Measurements from ENCODE around the gene ULBP1.
A peak's percentile ranks its signal among the peaks of the same experiment; 100 is the strongest.
"Not testable (repeated sequence)": the region's sequence is repeated elsewhere in the genome, so short reads cannot be mapped to it uniquely, and the experiment has no call there.

The ULBP1 gene

DNA sequence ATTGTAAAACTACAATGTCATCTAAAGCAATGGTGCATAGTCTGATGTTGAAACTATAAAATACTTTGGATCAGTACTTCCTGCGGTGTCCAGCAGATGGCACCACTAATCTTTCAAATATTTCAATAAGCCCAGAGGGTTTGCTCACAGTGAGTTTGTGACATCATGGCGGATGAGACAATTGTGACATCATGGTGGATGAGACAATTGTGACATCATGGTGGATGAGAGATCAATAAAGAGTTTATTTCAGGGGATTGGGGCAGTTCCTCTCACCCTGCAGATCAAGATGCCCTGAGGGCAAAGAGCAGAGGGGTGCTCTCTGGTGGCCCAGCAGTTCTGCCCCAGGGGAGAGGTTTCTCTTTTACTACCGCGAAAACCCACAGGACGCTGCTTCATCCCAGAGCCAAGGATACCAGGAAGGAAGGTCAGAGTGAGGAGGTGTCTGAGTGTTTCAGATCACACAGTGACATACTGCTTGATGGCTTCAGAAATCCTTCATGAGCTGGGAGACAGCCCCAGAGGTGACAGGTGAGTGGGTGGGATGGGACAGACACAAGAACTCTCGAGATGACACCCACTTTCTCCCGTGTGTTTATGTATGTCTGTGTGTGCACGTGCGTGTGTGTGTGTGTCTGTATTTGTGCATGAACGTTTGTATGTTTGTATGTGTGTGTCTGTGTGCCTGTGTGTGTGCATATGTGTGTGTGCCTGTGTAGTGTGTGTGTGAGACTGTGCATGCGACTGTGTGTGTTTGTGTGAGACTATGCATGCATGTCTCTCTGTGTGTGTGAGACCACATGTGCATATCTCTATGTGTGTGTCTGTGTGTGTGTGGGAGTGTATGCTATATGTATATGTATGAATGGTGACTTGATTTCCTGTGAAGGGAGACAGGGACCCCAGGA, 29.2 kb upstream of the ULBP1 start:
- DNase-seq, result peak; percentile 67 to 78

DNA sequence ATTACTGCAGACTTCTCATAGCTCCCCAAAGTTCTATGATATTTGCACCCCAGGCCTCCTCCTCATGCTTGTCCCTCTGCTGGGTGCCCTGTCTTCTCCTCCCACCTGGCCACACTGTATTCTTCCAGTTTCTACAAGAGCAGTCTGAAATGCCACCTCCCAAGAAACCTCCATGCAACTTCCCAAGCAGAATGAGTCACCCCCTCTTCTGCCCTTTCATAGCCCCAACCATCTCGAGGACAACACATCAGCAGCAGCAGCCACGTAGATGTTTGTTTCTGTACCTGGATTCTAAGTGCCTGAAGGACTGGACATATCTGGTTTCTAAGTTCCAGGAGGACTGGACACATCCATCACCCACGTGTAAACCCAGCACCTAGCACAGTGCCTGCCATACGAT, 28.5 kb upstream of the ULBP1 start:
- DNase-seq, result no peak

DNA sequence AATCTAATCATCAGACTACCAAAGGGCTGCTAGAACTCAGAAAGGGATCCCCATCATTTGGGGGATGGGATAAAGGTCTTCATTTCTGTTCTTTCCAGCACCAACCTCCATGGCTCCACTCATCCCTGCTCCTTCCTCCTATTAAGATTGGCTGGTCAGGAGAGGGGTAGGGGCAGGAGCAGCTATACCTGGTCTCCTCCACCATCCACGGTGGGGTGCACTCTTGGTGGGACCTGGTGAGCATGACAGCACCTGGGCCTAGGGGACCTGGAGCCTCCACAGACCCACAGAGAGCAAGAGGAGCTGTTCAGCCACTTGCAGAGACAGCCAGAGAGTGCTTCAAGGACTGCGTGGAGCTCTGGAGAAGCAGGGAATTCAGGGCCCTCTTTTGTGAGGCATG, 28.1 kb upstream of the ULBP1 start:
- DNase-seq, result no peak

DNA sequence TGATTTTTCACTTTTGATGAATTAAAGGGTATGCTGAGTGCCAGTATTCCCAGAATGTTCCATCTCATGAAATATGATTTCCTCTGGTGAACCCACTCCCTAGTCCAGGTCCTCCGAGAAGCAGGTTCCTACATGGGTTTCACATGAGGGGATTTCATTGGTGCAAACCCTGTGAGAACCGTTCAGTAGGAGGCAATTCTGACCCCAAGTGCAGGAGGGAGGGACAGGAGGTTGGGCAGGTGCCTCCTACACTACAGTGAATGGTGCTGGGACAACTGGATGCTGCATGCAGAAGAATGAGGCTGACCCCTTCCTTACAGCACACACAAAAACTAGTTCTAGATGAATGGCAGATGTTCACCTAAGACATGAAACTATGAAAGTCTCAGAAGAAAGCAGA, 27.0 kb upstream of the ULBP1 start:
- no peak for DNase-seq

DNA sequence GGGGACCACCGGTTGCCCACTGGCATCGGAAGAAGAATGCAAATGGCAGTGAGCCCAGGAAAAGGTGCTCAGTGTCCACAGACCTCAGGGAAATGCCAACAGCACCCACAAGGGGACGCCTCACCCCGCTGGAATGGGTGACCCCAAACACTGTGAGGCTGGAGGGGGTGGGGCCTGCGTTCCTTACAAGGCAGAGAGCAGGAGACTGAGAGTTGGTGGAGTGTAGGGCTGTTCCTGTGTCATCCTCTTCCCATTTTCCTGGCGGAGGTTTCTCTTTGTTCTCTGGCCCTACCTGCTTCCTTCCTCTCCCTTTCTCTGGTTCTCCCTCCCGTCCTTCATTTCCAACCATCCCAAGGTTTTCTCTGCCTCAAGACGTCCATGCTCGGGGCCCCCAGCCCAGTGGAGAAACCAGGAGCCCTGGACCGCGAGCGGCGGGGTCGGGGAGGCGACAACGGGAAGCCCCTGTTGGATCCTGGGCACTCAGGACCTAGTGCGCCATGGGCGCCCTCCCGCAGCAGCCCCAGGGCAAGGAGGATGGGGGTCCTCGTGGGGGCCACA, 25.7 kb upstream of the ULBP1 start:
- not testable (repeated sequence) for DNase-seq

DNA sequence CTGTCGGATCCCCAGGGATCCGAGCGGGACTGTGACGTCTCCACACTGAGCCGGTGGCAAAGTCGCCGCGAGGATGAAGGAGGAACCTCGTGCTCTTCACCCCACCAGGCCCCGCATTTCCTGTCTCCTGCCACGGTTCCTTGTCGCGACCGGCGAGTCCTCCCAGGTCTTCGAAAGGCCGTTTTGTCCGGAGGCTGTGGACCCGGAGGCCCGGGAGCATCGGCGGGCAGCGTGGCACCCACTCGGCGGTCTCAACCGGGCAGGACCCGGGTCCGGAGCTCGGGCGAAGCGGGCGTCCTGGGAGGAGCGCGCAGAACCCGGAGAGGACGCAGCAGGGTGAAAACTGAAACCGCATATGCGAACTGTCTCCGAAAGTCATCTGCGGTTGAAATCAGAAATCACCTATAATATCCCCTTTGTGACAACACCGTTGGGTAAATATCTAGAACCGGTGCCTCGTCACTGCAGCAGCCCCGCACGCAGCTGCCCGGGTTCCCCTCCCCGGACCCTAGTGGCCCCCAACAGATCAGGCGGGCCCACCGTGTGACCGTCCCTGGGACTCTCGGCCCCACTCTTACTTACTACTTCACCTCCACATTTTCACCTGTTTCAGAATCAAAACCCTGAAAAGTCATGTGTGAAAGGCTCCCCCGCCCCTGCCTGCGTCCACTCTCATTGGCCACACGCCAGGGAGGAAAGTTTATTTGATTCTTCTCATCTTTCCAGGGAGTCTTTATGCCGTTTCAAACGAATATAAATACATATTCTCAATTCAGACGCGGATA, 25.0 kb upstream of the ULBP1 start:
- DNase-seq, result no peak

DNA sequence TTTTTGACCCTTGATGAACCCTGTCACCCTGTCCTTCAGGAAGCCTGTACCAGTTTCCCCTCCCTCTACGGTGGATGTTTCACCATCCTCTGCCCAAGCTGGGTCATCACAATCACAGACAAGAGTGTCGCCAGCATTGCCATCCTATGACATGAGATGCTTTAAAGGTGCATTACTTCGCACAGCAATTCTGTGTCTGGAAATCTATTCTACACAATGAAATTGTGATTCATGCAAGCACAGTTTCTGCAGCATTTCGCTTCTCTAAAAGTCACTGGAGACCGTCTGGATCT, 24.4 kb upstream of the ULBP1 start:
- no peak for DNase-seq

DNA sequence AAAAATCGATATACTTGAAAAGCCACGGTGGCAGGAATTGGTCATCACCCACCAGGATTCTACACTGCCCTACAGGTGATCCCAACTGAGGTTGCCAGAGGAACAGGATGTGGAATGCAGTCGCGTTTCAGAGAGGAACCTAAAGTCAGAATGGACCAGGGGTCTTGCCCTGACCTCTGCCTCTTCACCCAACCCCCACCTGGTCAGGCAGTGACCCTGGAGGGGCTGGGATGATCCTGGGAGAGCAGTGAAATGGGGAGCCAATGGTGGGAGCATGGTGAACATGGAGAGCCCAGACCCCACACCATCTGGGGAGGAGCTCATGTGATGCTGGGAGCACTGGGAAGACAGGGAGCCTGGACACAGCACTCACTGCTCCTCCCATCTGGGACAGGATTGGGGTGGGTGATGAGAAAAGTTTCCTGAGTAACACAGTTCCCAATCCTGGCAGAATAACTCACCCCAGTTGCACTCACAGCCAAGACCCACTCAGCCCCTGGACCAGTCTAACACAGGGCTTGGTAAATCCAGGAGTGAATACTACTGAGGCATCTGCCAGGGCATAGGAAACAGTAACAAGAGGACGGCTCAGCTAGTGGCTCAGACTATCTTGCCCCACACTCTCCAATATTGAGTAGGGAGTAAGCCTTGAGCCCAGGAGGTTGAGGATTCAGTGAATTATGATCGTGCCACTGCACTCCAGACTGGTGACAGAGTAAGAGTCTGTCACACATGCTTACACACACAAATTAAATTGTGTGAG, 23.7 kb upstream of the ULBP1 start:
- DNase-seq, result no peak

DNA sequence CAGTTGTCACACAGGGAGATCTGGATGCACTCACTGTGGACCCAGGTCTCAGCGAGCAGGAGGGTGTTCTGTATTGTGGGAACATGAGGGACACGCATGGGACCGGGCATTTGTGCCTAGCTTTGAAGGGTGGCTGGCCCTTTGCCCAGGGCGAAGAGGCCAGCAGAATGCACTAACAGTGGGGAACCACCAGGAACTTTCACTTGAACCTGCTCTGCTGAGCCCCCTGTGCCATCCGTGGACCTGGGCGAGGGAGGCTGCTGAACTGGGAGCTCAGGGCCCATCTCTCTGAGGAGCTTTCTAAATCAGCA, 23.1 kb upstream of the ULBP1 start:
- DNase-seq, result no peak

DNA sequence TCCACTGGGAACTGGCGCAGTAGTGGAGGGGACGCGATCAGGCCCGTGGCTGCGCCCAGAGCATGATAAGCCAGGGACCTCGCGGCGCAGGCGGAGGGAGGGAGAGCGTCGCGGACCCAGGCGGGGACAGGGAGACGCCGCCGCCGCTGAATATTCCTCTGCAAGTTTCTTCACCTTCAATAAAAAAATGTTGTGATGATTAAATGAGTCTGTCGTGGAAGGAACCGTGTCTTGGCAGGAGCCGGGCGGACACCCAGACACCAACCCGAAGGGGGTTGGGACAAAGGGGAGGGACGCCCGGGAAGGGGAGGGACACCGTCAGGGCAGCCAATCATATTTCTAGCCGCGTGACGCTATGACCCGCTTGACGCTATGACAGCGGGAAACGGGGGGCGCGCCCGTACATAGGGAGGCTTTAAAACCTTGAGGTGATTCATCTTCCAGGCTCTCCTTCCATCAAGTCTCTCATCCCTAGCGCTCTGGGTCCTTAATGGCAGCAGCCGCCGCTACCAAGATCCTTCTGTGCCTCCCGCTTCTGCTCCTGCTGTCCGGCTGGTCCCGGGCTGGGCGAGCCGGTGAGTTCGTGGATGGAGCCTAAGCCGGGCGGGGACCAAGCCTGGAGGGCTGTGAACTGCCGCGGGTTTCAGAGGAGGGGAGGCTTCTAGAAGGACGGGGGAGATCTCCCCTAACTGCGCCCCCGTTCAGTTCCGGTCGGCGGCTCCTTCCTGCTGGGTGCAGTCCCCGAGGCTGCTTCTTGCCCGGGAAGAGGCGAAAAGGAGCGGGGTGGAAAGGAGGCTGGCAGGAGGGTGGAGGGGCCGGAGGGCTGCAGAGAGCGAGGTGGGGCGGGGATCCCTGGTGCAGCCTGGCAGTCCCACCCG, 21.9 kb upstream of the ULBP1 start, which contains the start of gene ULBP2:
Gene ULBP2, plus strand, starts transcription at position 432 of the 878 bp plus-strand sequence. Its CDS starts 59 bp downstream, at position 491.
- DNase-seq, result no peak

DNA sequence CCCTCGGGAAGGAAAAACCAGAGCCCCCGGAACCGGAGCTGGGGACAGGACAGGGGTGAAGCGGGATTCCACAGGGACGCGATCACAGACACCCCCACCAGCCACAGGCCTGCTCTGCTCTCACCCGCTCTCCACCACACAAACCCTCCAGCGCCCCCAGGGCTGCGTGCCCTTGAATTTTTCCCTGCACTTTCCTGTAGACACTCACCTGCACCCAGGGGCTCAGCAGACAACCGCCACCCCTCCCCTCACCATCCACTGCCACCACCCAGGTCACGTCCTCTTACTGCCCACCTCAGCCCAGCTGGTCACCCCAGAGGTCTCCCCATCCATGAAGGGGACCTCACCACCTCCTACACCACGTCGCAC, 21.3 kb upstream of the ULBP1 start:
- no peak for DNase-seq

DNA sequence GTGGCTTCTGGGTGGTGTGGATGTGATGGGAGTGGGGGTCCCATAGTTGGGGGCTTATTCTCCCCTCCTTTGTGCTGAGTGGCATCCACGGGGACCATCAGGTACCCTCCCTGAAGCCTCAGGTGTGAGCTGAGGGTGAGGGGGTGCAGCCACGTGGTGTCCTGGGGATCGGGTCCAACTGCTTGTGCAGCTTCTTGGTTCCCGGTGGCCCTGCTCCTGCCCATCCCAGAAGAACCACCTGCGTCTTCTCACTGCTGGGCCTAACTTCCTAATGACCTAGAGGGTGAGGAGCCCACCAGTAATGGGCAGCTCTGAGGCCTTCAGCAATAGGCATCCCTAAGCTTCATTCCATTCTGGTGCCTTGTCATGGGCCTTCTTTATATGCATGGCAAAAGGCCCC, 20.4 kb upstream of the ULBP1 start:
- DNase-seq, result not testable (repeated sequence)

DNA sequence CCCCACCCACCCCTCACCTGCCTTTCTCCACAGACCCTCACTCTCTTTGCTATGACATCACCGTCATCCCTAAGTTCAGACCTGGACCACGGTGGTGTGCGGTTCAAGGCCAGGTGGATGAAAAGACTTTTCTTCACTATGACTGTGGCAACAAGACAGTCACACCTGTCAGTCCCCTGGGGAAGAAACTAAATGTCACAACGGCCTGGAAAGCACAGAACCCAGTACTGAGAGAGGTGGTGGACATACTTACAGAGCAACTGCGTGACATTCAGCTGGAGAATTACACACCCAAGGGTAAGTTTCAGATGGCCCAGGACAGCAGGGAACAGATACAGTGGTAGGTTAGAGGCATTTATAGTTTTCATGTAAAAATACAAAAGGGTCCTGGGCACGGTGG, 18.5 kb upstream of the ULBP1 start:
- not testable (repeated sequence) for DNase-seq

DNA sequence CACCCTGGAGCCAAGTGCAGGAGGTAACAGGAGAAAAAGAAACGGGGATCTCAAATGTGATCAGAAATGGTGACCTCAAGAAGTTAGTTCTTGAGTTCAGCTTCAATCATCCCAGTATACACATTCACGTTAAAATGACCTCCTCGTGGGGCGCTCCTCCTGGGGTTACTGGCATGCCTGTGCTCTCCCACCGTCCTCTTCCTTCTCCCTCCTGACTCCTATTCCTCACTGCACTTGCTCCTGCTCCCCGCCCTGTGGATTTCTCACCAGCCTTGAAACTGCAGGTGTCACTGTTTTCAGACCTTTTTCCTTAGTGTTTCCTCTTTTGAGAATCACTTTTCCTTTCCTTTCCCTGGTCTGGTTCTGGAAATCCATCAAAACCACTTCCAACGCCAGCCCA, 17.1 kb upstream of the ULBP1 start:
- not testable (repeated sequence) for DNase-seq

DNA sequence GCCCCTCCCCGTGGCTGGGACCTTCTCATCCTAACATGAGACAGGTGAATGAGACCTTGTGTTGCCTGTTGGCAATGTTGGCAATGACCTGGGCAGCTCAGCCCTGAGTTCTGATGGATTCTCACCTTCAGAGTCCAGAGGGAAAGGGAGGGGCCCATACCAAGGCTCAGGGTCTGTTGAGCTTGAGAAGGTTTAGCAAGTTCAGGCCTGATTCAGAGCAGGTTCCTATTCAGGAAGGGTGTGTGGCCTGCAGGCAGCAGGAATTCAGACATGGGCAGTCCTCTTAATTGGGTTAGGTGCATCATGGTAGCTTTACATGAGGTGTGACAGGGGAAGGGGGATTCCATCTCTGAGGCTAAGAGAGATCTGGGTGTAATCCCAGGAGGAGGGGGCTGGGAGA, 16.2 kb upstream of the ULBP1 start:
- not testable (repeated sequence) for DNase-seq

DNA sequence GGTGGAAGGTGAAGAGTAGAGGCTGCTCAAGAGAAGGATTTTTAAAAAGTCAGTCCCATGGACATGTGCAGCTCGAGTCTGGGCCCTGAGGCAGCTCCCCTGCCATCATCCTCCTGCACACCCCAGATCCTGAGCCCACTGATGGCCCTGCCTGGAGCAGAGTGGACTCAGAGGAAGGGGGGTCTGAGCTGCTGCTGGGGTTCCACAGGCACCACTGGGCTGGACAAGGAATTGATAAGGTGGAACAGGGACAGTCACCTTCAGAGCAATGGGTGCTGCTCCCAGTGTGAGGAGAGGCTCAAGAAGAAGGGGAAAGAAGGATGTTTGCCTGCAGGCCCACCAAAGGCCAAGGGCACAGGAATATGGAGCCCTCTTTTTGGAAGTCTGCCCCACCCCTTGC, 15.7 kb upstream of the ULBP1 start:
- DNase-seq, result no peak

DNA sequence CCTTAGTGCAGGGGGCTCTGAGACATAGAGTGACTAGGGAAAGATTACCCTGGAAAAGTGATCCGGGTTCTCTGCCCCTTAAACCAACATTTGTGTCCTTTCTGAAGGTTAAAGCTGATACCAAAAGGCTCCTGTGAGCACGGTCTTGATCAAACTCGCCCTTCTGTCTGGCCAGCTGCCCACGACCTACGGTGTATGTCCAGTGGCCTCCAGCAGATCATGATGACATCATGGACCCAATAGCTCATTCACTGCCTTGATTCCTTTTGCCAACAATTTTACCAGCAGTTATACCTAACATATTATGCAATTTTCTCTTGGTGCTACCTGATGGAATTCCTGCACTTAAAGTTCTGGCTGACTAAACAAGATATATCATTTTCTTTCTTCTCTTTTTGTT, 15.1 kb upstream of the ULBP1 start:
- DNase-seq, result no peak

DNA sequence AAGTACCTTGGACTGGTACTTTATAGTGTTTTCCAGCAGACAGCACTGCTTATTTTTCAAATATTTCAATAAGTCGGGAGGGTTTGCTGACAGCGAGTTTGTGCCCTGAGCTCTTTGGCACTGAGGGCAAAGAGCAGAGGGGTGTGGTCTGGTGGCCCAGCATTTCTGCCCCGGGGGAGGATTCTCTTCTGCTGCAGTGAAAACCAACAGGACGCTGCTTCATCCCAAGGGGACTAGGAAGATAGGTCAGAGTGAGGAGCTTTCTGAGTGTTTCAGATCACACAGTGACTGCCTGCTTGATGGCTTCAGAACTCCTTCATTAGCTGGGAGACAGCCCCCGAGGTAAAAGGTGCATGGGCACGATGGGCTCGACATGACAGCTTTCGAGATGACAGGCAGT, 13.3 kb upstream of the ULBP1 start:
- DNase-seq, result no peak

DNA sequence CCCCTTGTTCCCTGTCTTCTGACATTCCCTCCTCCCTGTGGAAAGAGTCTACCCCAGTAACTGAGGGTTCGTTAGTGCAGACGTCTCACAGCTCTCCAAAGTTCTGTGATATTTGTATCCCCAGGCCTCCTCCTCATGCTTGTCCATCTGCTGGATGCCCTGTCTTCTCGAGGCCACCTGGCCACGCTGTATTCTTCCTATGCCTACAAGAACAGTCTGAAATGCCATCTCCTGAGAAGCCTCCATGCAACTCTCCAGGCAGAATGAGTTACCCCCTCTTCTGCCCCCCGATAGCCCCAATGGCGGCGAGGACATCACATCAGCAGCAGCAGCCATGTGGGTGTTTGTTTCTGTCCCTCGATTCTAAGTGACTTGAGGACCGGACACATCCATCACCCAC, 12.6 kb upstream of the ULBP1 start:
- no peak for DNase-seq

DNA sequence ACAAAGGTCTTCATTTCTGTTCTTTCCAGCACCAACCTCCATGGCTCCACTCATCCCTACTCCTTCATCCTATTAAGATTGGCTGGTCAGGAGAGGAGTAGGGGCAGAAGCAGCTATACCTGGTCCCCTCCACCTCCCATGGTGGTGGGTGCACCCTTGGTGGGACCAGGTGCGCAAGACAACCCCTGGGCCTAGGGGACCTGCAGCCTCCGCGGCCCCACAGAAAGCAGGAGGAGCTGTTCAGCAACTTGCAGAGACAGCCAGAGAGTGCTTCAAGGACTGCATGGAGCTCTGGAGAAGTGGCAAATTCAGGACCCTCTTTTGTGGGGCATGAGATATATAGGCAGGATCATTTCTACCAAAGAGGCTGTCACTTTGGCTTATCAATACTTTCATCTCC, 12.1 kb upstream of the ULBP1 start:
- no peak for DNase-seq

DNA sequence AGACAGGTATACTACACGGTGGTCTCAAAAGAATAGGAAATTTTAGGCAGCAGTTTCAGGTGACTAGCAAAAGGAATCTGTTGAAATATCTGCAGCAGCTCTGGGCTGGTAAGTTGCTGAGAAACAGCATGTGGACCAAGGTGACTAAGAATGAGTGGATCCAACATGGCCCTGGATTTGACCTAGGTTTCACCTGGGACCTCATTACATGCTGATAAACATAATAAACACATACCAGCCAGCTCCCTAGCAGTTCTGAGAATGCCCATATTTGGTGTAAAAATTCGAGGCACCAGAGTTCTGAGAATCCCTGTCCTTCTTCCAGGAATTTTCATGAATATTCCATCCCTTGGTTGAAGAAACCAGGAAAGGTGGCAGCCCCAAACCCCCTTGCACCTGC, 10.4 kb upstream of the ULBP1 start:
- DNase-seq, result not testable (repeated sequence)

DNA sequence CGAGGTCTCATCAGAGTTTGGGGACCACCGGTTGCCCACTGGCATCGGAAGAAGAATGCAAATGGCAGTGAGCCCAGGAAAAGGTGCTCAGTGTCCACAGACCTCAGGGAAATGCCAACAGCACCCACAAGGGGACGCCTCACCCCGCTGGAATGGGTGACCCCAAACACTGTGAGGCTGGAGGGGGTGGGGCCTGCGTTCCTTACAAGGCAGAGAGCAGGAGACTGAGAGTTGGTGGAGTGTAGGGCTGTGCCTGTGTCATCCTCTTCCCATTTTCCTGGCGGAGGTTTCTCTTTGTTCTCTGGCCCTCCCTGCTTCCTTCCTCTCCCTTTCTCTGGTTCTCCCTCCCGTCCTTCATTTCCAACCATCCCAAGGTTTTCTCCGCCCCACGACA, 9.8 kb upstream of the ULBP1 start:
- not testable (repeated sequence) for DNase-seq

Measured in AML-193 (cell line).